SK-N-SH (cell line): ENCODE measurements around the gene PISD. TPM values are rescaled to one million over a fixed set of nuclear protein-coding genes. Genes with fewer than 3 reads are reported as not detected.

Experiments
- CTCF ChIA-PET: fragments of 300-600, 350-600 bp; formaldehyde crosslinking; extraction: SDS; loops from one replicate; lab custom pipeline; 2021; lab: Yijun Ruan, JAX
- POLR2A ChIA-PET: fragments of 350-600 bp; sonication (Branson Sonifier 250); formaldehyde crosslinking; extraction: SDS; loops from one replicate; lab custom pipeline; 2020; ENCODE audit warnings: antibody characterized with exemption, inconsistent platforms; lab: Yijun Ruan, JAX
- DNase-seq: peaks from one replicate; pipeline ENCODE4 v3.0.0; 2012
- H2AFZ ChIP-seq: fragments of 200-600 bp; sonication (generic); 2 replicates; pipeline ENCODE4 v1.8.1; 2016; ENCODE audit warnings: antibody characterized with exemption, mild to moderate bottlenecking, low read depth
- H3F3A ChIP-seq: fragments of 200-600 bp; sonication (generic); replicated peaks from 2 replicates; pipeline ENCODE3; 2016; ENCODE audit warnings: antibody characterized with exemption, mild to moderate bottlenecking; ENCODE audit not compliant: insufficient read depth
- H3K27ac ChIP-seq, 2 experiments: fragments of 200-500 bp in 1 of 2; fragments of 200-600 bp in 1 of 2; sonication (Bioruptor generic) in 1 of 2; sonication (generic), shearing (Covaris generic) in 1 of 2; 2 replicates each; pipeline versions ENCODE4 v1.5.1 to v1.6.1; 2014 to 2016; ENCODE audit warnings: low read depth in 2 of 2, inconsistent platforms in 1 of 2, low read length in 1 of 2, mild to moderate bottlenecking in 1 of 2, mixed read lengths in 1 of 2
- H3K27me3 ChIP-seq: fragments of 200-600 bp; sonication (generic), shearing (Covaris generic); 2 replicates; pipeline ENCODE4 v1.6.1; 2016; ENCODE audit warnings: mixed run types; ENCODE audit not compliant: insufficient read depth
- H3K36me3 ChIP-seq, 2 experiments: fragments of 200-500 bp in 1 of 2; fragments of 200-600 bp in 1 of 2; sonication (Bioruptor generic) in 1 of 2; sonication (generic) in 1 of 2; replicated peaks in 1 of 2; 2 replicates each; pipeline versions ENCODE3 to v1.5.1; 2014 to 2016; ENCODE audit warnings: low read length in 1 of 2, mild to moderate bottlenecking in 1 of 2; ENCODE audit not compliant: insufficient read depth in 2 of 2, control insufficient read depth in 1 of 2
- H3K4me1 ChIP-seq, 2 experiments: fragments of 200-500 bp in 1 of 2; fragments of 200-600 bp in 1 of 2; sonication (Bioruptor generic) in 1 of 2; sonication (generic), shearing (Covaris generic) in 1 of 2; 2 replicates each; pipeline versions ENCODE4 v1.5.1 to v1.6.1; 2014 to 2016; ENCODE audit warnings: low read depth in 1 of 2, low read length in 1 of 2, mixed run types in 1 of 2; ENCODE audit not compliant: insufficient read depth in 2 of 2, control insufficient read depth in 1 of 2
- H3K4me2 ChIP-seq: fragments of 200-600 bp; sonication (generic), shearing (Covaris generic); 2 replicates; pipeline ENCODE4 v1.6.1; 2017; ENCODE audit warnings: mixed run types
- H3K4me3 ChIP-seq, 2 experiments: fragments of 200-500 bp in 1 of 2; fragments of 200-600 bp in 1 of 2; sonication (Bioruptor generic) in 1 of 2; sonication (generic), shearing (Covaris generic) in 1 of 2; 2 replicates each; pipeline versions ENCODE4 v1.5.1 to v1.8.1; 2014 to 2016; ENCODE audit warnings: low read depth in 2 of 2, inconsistent platforms in 1 of 2, low read length in 1 of 2, mild to moderate bottlenecking in 1 of 2, mixed read lengths in 1 of 2, moderate library complexity in 1 of 2
- H3K79me2 ChIP-seq: fragments of 200-600 bp; sonication (generic); 2 replicates; pipeline ENCODE4 v1.8.1; 2017; ENCODE audit warnings: mild to moderate bottlenecking; ENCODE audit not compliant: insufficient read depth
- H3K9ac ChIP-seq: fragments of 200-600 bp; sonication (generic); 2 replicates; pipeline ENCODE4 v1.6.1; 2017; ENCODE audit warnings: mixed run types
- H3K9me2 ChIP-seq: fragments of 200-600 bp; sonication (generic); 2 replicates; pipeline ENCODE4 v1.6.1; 2017; ENCODE audit warnings: mixed run types
- H3K9me3 ChIP-seq: fragments of 200-600 bp; sonication (generic); 2 replicates; pipeline ENCODE4 v1.6.1; 2017; ENCODE audit warnings: mixed run types, mild to moderate bottlenecking, moderate library complexity
- H4K20me1 ChIP-seq: fragments of 200-600 bp; sonication (generic); 2 replicates; pipeline ENCODE4 v1.6.1; 2017; ENCODE audit warnings: mild to moderate bottlenecking, mixed run types; ENCODE audit not compliant: insufficient read depth
- CHD2 ChIP-seq: fragments of 150-350 bp; IDR thresholded peaks from 2 replicates; pipeline ENCODE4 v1.6.1; 2018; ENCODE audit warnings: low read length; ENCODE audit not compliant: partially characterized antibody
- FOXJ3 ChIP-seq: sonication (generic); formaldehyde crosslinking; IDR thresholded peaks from 2 replicates; pipeline ENCODE4 v1.5.1; 2020; ENCODE audit warnings: mild to moderate bottlenecking, missing genetic modification reagents
- GATA2 ChIP-seq: sonication (generic); formaldehyde crosslinking; IDR thresholded peaks from 2 replicates; pipeline ENCODE4 v1.5.0; 2020; ENCODE audit warnings: mild to moderate bottlenecking, missing genetic modification reagents
- JUND ChIP-seq: IDR thresholded peaks from 2 replicates; pipeline ENCODE4 v1.4.0; 2012
- NFIC ChIP-seq: IDR thresholded peaks from 2 replicates; pipeline ENCODE4 v1.4.0; 2012; ENCODE audit warnings: borderline replicate concordance
- NRF1 ChIP-seq: IDR thresholded peaks from 2 replicates; pipeline ENCODE4 v1.6.1; 2012; ENCODE audit warnings: low read depth, mild to moderate bottlenecking, low read length
- RAD21 ChIP-seq: IDR thresholded peaks from 2 replicates; pipeline ENCODE4 v1.6.1; 2012; ENCODE audit warnings: mild to moderate bottlenecking, low read length
- REST ChIP-seq: IDR thresholded peaks from 2 replicates; pipeline ENCODE4 v1.6.1; 2012; ENCODE audit warnings: mild to moderate bottlenecking, low read depth, low read length, moderate library complexity
- RFX5 ChIP-seq: IDR thresholded peaks from 2 replicates; pipeline ENCODE4 v1.6.1; 2012; ENCODE audit warnings: mild to moderate bottlenecking, improper control_type of control experiment, low read length
- RXRA ChIP-seq: IDR thresholded peaks from 2 replicates; pipeline ENCODE4 v1.4.0; 2012; ENCODE audit warnings: low read depth, mild to moderate bottlenecking, borderline replicate concordance
- SIN3A ChIP-seq: IDR thresholded peaks from 2 replicates; pipeline ENCODE4 v1.6.1; 2012; ENCODE audit warnings: low read depth, mild to moderate bottlenecking, low read length, moderate library complexity, borderline replicate concordance
- TAF1 ChIP-seq: IDR thresholded peaks from 2 replicates; pipeline ENCODE4 v1.6.1; 2012; ENCODE audit warnings: low read depth, mild to moderate bottlenecking, low read length, moderate library complexity, borderline replicate concordance
- TCF12 ChIP-seq: IDR thresholded peaks from 2 replicates; pipeline ENCODE4 v1.4.0; 2012
- TEAD4 ChIP-seq: IDR thresholded peaks from 2 replicates; pipeline ENCODE4 v1.4.0; 2012; ENCODE audit warnings: mild to moderate bottlenecking, borderline replicate concordance; ENCODE audit not compliant: insufficient read depth
- USF1 ChIP-seq: IDR thresholded peaks from 2 replicates; pipeline ENCODE4 v1.4.0; 2012; ENCODE audit warnings: low read depth, borderline replicate concordance
- USF2 ChIP-seq: fragments of 150-350 bp; IDR thresholded peaks from 2 replicates; pipeline ENCODE4 v1.6.1; 2017; ENCODE audit warnings: antibody characterized with exemption, low read length, low read depth, borderline replicate concordance
- WGBS: methylation state at CpG from one replicate; pipeline ENCODE4 v1.1.6; 2017; ENCODE audit warnings: low lambda C conversion rate; 5-methylcytosine and 5-hydroxymethylcytosine counted together
- polyA plus RNA-seq, 3 experiments: library from polyadenylated mRNA; depleted of rRNA; stranded (reverse); fragments of >200 nt; gene quantifications; 2 replicates each; pipeline ENCODE4 v1.2.3, GENCODE V29; 2012

PISD gene
- polyA plus RNA-seq, 1 of the 3 experiments (the other 2 are of a cell fraction): 34.9 TPM

GRCh38 chr22:31588970-31589675, 72.9 kb downstream of the PISD start (continued):
- no peak for TF ChIP-seq REST
- no peak for TF ChIP-seq TEAD4
- TF ChIP-seq RXRA: no peak
- TF ChIP-seq, all 33 proteins: peak for 0

GRCh38 chr22:31586137-31586920, 75.7 kb downstream of the PISD start:
- WGBS: 81% methylated on average over 7 of the region's 7 CpGs
- no peak for TF ChIP-seq FOXJ3
- no peak for TF ChIP-seq RFX5
- no peak for TF ChIP-seq USF2
- TF ChIP-seq TCF12: no peak
- TF ChIP-seq GATA2: no peak
- no peak for TF ChIP-seq CHD2
- no peak for TF ChIP-seq REST
- TF ChIP-seq NRF1: no peak
- no peak for TF ChIP-seq TAF1
- no peak for TF ChIP-seq NFIC
- no peak for TF ChIP-seq SIN3A
- no peak for TF ChIP-seq JUND
- TF ChIP-seq USF1: no peak
- TF ChIP-seq RAD21: no peak
- Histone ChIP-seq H3K9me3 (no peaks in the 10 kb centered on the region), H3K4me1 (0 out of 4 replicates have a peak, but pooled peaks cover 0 to 18% of the 10 kb centered on the region in 2 experiments), H3K27ac (no peak overlapping the region), H4K20me1 (no peaks in the 10 kb centered on the region), H3K27me3 (no peaks in the 10 kb centered on the region), H3K79me2 (no peaks in the 10 kb centered on the region), H3K36me3 (peaks cover 24 to 29% of the 10 kb centered on the region in 2 experiments), H3K4me2 (no peak overlapping the region), H3K9ac (no peak overlapping the region), H2AFZ (no peak overlapping the region), H3F3A (peaks cover 5% of the 10 kb centered on the region), H3K9me2 (no peaks in the 10 kb centered on the region), H3K4me3 (no peak overlapping the region)
- ChIA-PET CTCF (interaction anchor here (0.9 kb wide), 1 partner anchor 37 kb away, joined by 5 read pairs; no protein-coding TSS in a partner anchor), POLR2A (no interaction called here)
- DNase-seq: no peak
